Glutamatergic neuron (in vitro differentiated cells): ENCODE results near the gene KBTBD7. TPM values are rescaled to one million over a fixed set of nuclear protein-coding genes. Genes with fewer than 3 reads are reported as not detected.

Experiments used
- DNase-seq: peaks from one replicate; pipeline ENCODE4 v3.0.0; 2022
- H3K27ac Mint-ChIP-seq: one replicate; pipeline ENCODE4 v1.8.0; 2020; ENCODE audit warnings: mild to moderate bottlenecking, mixed read lengths, inconsistent platforms; ENCODE audit not compliant: unreplicated experiment
- H3K27me3 Mint-ChIP-seq: one replicate; pipeline ENCODE4 v1.8.0; 2020; ENCODE audit warnings: mild to moderate bottlenecking, moderate library complexity, mixed read lengths, inconsistent platforms; ENCODE audit not compliant: unreplicated experiment
- H3K36me3 Mint-ChIP-seq: one replicate; pipeline ENCODE4 v1.8.0; 2020; ENCODE audit warnings: mild to moderate bottlenecking, mixed read lengths, inconsistent platforms; ENCODE audit not compliant: unreplicated experiment
- H3K4me1 Mint-ChIP-seq: one replicate; pipeline ENCODE4 v1.8.0; 2020; ENCODE audit warnings: mild to moderate bottlenecking, low read depth, mixed read lengths, inconsistent platforms; ENCODE audit not compliant: unreplicated experiment
- H3K4me3 Mint-ChIP-seq: one replicate; pipeline ENCODE4 v1.8.0; 2020; ENCODE audit warnings: mild to moderate bottlenecking, mixed read lengths, inconsistent platforms; ENCODE audit not compliant: unreplicated experiment
- H3K9me3 Mint-ChIP-seq: one replicate; pipeline ENCODE4 v1.8.0; 2020; ENCODE audit warnings: mild to moderate bottlenecking, moderate library complexity, mixed read lengths, inconsistent platforms; ENCODE audit not compliant: unreplicated experiment
- CTCF ChIP-seq: fragments of 200-600 bp; sonication (generic); IDR thresholded peaks from one replicate; pipeline ENCODE4 v1.5.0; 2021; ENCODE audit not compliant: partially characterized antibody, unreplicated experiment
- total RNA-seq: library from RNA; stranded (reverse); fragmentation: NEBNext Ultra II Directional; extraction: Animal tissue kit (Norgen Biotek cat#: 25700); gene quantifications from one replicate; pipeline ENCODE4 v1.2.1, GENCODE V29; 2021; ENCODE audit not compliant: unreplicated experiment

The KBTBD7 gene
- total RNA-seq, 1 donor from 2014 or later = 7.2 TPM

- Mint-ChIP-seq H3K9me3 (no peaks in the 10 kb centered on the region), H3K36me3 (no peaks in the 10 kb centered on the region), H3K4me1 (peaks cover 2% of the 10 kb centered on the region), H3K27me3 (no peaks in the 10 kb centered on the region), H3K4me3 (no peak overlapping the region), H3K27ac (no peak overlapping the region)
- no peak for TF ChIP-seq CTCF
- no peak for DNase-seq
Observed at GRCh38 chr13:41186481-41186880, 7.9 kb downstream of the KBTBD7 start.

- no peak for DNase-seq
- no peak for TF ChIP-seq CTCF
- Mint-ChIP-seq H3K27ac (no peak overlapping the region), H3K9me3 (no peaks in the 10 kb centered on the region), H3K4me1 (no peaks in the 10 kb centered on the region), H3K27me3 (no peaks in the 10 kb centered on the region), H3K36me3 (no peaks in the 10 kb centered on the region), H3K4me3 (no peak overlapping the region)
Observed at GRCh38 chr13:41182231-41182630, 12.1 kb downstream of the KBTBD7 start.

GRCh38 chr13:41179593-41180250 is 14.6 kb downstream of the KBTBD7 start:
- Mint-ChIP-seq H3K4me3 (no peak overlapping the region), H3K27me3 (no peaks in the 10 kb centered on the region), H3K27ac (no peak overlapping the region), H3K4me1 (no peaks in the 10 kb centered on the region), H3K36me3 (peaks cover 12% of the 10 kb centered on the region), H3K9me3 (no peaks in the 10 kb centered on the region)
- no peak for TF ChIP-seq CTCF
- no peak for DNase-seq

GRCh38 chr13:41178040-41178439 is 16.3 kb downstream of the KBTBD7 start:
- no peak overlapping the region for H3K27ac Mint-ChIP-seq

More at GRCh38 chr13:41178040-41178439, 16.3 kb downstream of the KBTBD7 start:
- Mint-ChIP-seq H3K27me3 (no peaks in the 10 kb centered on the region), H3K4me1 (no peaks in the 10 kb centered on the region), H3K36me3 (peaks cover 12% of the 10 kb centered on the region), H3K4me3 (no peak overlapping the region), H3K9me3 (no peaks in the 10 kb centered on the region)
- DNase-seq = no peak
- no peak for TF ChIP-seq CTCF
